GM19023 (cell line): Measurements from ENCODE around the gene PRR14L.
"Not testable (repeated sequence)": the region's sequence is repeated elsewhere in the genome, so short reads cannot be mapped to it uniquely, and the experiment has no call there.

ENCODE experiments used
- ATAC-seq: cut with Tn5 transposase; IDR thresholded peaks from one replicate; pipeline ENCODE4 v1.9.1; 2021; ENCODE audit warnings: mild to moderate bottlenecking, moderate library complexity; ENCODE audit not compliant: unreplicated experiment

The PRR14L gene

DNA sequence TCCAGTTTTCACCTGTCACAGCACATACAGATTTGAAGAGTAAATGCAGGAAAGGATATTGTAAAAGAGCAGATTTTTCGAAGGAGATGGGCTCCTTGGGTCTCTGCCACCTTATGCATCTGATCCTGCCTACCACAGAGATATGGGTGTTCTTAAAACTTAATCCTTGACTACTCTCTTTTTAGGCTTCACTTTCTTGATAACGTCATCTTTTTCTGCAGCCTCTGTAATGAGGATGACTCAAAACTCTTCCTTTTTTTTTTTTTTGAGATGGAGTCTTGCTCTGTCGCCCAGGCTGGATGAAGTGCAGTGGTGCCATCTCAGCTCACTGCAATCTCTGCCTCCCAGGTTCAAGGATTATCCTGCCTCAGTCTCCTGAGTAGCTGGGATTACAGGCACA, 7.8 kb downstream of the PRR14L start:
- ATAC-seq: no peak

DNA sequence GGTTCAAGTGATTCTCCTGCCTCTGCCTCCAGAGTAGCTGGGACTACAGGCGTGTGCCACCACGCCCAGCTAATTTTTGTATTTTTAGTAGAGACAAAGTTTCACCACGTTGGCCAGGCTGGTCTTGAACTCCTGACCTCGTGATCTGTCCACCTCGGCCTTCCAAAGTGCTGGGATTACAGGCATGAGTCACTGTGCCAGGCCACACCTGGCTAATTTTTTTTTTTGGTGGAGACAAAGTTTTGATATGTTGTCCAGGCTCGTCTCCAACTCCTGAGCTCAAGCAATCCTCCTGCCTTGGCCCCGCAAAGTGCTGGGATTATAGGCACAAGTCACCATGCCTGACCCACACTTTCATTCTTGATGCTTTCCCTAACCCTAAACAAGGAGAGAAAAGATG, 9.6 kb downstream of the PRR14L start:
- not testable (repeated sequence) for ATAC-seq

DNA sequence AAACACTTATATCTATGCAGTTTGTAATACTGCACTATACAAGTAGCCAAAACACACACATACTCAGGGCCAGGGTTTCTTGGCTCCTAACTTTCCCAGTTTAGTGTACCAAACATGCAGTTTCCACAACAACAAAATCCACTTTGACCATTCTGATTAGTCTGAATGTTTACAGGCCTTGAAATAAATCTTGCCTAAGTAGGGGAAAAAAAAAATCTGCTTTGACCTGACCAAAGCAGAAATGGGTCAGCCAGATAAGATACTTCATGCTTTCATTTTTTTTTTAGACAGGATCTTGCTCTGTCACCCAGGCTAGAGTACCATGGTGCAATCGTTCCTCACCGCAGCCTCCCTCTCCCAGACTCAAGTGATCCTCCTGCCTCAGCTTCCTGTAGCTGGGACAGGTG, 10.1 kb downstream of the PRR14L start:
- ATAC-seq: no peak

DNA sequence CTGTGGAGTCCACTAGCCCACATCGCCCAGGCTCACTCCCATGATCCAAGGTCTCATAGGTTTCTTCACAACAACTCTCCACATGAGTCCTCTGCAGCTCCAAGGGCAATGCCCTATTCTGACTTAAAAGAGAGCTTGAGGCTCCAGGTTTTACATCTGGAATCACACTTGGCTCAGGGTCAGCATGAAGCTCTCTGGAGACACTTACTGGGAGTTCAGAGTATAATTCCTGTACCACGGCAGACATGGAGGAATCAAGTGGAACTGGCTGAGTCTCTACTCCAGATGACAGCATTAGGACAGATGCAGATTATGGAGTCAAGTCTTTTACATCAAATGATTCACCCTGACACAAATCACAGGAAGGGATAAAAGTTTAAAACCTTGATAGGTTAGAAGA, 11.4 kb downstream of the PRR14L start:
- no peak for ATAC-seq

DNA sequence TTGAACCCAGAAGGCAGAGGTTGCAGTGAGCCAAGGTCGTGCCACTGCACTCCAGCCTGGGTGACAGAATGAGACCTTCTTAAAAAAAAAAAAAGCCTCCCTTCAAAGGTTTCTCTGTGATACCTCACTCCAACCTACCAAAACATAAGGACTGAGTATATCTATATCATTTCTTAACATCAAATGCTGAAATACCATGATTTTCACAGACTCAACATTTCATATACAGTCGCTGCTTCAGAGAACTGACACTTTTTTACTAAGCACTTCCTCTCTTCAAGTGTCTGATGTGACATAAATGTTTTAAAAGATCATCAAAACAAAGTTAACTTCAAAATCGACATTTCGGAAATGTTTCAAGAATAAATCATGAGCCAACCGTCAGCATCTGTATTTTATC, 12.0 kb downstream of the PRR14L start:
- no peak for ATAC-seq

DNA sequence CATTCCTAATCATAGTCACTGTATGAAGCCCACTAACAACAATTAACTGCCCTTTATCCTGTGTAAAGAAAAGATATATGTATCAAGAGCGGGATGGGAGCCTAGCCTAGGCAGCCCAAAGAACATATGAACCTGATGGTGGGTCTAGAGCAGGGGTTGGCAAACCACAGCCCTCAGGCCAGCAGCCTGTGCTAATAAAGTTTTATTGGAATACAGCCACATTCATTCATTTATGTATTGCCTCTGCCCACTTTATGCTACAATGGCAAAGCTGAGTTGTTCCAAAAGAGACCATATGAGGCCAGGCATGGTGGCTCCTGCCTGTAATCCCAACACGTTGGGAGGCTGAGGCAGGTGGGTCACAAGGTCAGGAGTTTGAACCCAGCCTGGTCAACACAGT, 13.5 kb downstream of the PRR14L start:
- ATAC-seq: no peak

DNA sequence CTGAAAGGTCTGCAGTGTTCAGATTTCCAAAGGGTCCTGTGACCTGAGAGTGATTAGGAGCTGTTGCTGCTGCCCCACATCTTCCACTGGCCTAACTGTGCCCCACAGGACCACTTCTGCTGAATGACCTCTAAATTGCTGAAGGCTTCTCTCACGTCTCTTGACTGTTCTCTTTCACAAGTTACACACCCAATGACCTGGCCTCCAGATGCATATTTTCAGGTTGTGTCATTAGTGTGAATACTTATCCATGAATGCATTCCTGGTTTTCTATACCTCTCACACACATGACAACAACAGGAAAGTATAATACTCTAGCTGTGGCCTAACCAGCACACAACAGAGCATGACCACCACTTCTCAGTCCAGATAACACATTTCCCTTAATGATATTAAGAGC, 15.4 kb downstream of the PRR14L start:
- no peak for ATAC-seq

DNA sequence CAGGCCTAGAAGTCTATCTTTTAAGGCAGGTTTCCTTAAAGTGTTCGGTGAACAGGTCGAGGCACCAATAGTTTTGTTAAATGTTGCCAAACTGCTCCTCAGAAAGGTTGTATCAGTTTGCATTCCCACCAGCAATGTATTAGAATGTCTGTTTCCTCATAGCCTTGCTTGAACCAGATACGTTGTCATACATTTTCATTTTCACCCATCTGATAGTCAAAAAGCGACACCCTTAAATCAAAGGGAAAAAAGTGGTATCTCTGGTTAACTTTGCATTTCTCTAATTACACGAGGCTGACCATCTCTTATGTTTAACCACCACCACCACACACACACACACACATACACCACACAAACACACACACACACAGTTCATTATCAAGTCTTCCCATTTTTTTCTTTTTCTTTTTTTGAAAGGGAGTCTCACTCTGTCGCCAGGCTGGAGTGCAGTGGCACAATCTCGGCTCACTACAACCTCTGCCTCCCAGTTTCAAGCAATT, 16.3 kb downstream of the PRR14L start:
- no peak for ATAC-seq

DNA sequence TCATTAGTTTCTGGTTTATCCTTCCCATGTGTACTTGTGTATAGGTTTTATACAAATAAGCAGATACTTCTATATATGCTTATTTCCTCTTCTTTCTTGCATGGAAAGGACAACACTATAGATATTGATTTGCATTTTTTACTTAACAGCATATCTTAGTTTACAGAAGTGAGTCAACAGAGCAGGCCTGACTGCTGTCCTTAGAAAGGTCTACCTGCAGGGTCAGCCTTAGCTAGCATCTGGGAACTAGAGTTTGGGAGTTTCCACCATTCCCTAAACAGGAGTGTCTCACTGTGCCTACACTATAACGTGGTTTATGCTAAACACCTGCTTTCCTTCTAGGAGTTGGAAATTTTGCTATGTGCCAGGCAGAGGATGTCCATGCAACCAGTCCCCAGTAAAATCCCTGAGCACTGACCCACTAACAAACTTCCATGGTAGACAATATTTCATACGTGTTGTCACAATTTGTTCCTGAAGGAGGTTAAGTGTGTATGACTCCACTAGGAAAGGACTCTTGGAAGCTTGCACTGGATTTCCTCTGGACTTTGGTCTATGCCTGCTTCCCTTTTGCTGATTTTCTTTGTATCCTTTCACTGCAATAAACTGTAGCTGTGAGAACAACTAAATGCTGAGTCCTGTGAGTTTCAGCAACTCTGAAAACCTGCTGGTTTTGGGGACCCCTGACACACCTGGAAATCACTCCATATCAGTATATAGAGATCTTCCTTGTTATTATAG, 17.7 kb downstream of the PRR14L start:
- ATAC-seq: no peak

DNA sequence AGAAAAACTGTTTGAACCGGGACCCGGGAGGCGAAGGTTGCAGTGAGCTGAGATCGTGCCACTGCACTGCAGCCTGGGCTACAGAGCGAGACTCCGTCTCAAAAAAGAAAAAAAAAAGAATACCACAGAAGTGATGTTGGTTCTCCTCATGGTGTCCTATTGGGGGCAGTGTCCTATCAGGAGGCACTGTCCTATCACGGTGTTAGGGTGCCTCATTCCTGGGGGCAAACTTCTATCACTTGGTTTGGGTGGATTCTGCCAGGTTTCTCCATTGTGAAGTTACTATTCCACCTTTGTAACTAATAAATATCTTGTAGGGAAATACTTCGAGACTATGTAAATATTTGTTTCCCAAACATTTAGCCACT, 19.6 kb downstream of the PRR14L start:
- ATAC-seq: no peak

DNA sequence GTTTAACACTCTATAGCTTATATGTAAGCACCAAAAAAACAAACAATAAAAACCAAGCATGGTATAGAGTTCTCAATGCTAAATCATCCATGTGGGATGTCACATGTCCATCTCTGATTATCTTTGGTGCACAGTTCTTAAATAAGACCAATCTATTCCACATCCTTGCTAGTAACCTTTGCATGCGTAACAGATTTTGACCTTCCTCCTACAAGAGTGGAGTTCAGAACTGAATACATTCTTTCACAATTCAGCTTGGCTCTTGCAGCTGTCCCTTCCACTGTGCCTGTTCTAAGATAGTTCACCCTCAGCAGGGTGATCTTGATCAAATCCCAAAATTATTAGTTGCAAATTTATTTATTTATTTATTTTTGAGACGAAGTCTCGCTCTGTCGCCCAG, 21.1 kb downstream of the PRR14L start:
- no peak for ATAC-seq

DNA sequence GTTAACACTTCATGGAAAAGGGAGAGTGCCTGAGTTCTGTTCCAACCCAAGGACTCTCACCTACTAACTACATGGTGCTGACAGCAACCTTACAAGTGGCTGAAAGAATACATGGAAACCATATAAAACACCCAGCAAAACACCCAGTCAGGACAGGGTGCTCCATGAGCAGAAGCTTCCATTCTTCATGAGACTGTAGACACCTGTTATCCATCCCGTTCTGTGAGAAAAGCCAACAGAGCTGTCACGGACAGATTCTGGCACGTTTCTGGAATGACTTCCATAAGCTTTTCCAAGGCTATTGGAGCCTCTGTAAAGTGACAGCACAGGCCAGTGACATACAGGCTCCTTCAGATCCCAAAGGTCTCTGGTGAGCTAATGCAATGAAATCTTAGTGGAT, 23.2 kb downstream of the PRR14L start:
- no peak for ATAC-seq

DNA sequence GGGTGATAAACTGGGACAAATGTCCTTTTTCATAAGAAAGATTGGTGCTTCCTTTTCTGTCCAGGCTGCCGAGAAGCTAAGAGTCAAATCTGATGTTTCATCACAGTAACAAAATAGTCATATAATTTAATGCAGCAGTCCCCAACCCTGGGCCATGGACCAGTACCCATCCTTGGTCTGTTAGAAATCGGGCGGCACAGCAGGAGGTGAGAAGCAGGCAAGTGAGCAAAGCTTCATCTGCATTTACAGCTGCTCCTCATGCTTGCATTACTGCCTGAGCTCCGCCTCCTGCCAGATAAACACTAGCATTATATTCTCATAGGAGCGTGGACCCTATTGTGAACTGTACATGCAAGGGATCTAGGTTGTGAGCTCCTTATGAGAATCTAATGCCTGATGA, 26.2 kb downstream of the PRR14L start:
- ATAC-seq: no peak

DNA sequence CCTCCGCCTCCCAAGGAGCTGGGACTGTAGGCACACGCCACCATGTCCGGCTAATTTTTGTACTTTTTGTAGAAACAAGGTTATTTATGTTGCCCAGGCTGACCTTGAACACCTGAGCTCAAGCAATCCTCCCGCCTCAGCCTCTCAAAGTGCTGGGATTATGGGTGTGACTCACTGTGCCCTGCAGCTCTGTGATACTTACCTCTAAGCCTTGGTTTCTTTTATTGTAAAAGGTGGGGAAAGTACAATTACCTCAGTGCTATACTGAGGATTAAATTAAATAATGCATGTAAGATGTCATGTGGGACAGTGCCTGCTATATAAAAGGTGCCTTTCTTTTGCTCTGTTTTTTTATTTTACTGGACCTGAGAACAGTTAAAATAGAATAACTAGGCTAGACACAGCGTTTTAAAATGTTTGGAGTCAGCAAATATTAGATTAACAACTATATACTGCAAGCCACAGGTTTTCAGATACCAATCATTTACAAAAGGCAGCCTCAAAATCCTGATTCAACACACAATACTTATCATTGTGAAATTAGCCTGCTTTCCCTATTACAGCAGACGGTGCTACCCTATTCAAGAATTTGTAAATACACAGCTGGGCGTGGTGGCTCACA, 30.0 kb downstream of the PRR14L start:
- ATAC-seq: no peak

DNA sequence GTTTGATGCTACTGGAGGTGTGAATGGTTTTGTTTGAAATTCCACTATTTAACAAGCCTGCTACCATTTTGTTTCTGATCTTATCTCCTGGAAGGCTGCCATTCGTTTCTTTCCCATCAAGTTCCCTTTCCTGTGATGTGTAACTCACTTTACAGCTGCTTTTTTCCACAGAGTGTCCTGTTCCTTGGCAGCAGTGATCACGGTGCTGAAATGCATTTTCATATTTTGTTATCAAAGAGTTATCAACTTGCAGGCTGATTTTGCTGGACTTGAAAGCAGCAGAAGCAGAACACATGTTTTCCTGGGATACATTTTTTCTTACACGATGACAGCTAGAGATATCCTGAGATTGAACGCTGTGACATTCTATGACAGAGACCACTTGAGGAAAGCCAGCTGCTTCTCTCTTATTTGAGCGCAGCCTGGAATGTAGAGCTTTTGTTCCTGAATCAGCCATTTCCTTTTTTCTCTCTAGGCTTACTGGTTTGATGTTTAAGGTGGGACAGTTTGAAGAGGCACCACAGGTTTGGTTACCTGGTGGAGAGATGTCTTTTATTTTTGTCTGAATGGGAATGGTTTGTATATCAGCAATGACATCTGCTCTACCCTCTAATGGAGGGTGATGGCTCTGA, 34.7 kb downstream of the PRR14L start:
- ATAC-seq: no peak

DNA sequence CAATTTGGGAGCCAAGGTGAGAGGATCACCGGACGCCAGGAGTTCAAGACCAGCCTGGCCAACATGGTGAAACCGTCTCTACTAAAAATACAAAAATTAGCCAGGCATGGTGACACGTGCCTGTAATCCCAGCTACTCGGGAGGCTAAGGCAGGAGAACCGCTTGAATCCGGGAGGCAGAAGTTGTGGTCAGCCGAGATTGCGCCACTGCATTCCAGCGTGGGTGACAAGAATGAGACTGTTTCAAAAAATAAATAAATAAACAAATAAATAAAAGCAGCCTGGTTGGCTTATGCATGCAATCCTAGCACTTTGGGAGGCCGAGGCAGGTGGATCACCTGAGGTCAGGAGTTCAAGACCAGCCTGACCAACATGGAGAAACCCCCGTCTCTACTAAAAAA, 38.7 kb downstream of the PRR14L start:
- not testable (repeated sequence) for ATAC-seq

DNA sequence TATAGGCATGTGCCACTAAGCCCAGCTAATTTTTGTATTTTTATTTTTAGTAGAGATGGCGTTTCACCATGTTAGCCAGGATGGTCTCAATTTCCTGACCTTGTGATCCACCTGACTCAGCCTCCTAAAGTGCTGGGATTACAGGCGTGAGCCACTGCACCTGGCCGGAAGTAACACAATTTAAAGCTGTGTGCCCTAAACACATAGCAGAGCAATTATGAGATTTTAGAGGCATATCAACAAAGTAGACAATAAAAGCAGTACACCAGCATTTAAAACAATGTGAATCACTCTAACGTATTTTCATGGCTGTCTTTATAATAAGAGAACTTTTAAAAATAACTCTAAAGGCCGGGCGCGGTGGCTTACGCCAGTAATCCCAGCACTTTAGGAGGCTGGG, 42.4 kb downstream of the PRR14L start:
- ATAC-seq: no peak

DNA sequence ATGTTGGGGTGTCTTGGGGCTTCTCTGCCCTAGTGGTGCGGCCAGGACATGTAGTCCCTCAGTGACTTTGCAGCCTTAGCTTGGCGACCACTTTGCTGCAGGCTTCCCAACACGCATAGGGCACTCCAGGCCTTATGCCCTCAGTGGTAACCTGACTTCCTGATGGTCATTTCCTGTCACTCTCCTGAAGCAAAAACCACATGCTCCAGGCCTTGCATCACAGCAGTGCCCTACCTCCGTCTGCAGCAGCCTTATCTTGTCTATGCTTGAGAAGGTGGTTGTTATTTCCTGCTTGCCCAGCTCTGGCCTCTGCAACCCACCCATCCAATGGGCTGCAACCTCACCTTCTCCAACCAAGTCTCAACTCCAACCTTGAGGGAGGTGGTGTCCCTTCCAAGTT, 54.5 kb downstream of the PRR14L start:
- no peak for ATAC-seq

DNA sequence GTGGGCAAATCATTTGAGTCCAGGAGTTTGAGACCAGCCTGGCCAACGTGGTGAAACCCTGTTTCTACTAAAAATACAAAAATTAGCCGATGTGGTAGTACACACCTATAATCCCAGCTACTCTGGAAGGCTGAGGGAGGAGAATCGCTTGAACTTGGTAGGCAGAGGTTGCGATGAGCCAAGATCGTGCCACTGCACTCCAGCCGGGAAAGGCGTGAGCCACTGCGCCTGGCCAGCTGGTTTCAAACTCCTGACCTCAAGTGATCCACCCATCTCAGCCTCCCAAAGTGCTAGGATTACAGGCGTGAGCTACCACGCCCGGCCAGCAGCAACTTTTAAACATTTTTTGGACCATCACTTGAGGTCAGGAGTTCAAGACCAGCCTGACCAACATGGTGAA, 55.9 kb downstream of the PRR14L start:
- ATAC-seq: not testable (repeated sequence)

DNA sequence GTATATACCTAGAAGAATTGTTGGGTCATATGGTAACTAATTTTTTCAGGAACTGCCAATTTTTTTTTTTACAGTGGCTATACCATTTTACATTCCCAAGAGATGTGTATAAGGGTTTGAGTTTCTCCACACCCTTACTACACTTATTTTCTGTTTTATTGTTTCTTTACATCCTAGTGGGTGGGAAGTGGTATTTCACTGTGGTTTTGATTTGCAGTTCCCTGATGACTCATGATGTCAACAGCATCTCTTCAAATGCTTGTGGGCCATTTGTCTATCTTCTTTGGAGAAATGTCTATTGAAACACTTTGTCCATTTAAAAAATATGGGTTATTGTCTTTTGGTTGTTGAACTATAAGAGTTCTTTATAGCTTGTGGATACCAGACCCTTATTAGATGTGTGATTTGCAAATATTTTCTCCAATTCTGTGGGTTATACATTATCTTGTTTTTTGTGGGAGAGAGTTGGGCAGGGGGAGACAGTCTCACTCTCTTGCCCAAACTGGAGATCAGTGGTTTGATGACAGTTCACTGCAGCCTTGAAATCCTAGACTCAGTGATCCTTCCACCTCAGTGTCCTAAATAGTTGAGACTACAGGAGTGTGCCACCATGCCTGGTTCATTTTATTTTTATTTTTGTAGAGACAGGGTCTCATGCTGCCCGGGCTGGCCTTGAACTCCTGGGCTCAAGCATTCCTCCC, 57.6 kb downstream of the PRR14L start:
- ATAC-seq: no peak

DNA sequence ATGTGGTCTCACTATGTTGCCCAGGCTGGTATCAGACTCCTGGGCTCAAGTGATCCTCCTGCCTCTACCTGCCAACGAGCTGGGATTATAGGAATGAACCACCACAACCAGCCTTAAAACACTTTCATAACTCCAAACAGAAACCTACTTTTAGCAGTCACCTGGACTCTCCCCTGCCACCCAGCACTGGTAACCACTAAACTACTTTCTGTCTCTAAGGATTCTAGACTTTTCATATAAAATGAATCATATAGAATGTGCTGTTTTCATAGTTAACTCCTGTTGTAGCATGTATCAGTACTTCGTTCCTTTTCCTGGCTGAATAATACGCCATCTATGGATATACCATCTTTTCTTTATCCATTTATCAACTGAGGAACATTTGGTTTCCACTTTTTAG, 58.5 kb downstream of the PRR14L start:
- ATAC-seq: no peak
